Right lobe of liver (tissue), 6 donors: Measurements from ENCODE around the gene MKKS. TPM values are rescaled to one million over a fixed set of nuclear protein-coding genes. Genes with fewer than 3 reads are reported as not detected.

Source experiments
- ATAC-seq, 4 donors: fragments of 200-7000 bp; cut with Tn5 transposase; one replicate each; pipeline ENCODE4 v1.9.1; 2020; ENCODE audit warnings: mild to moderate bottlenecking in 4 of 4, moderate library complexity in 4 of 4
- DNase-seq, 3 donors: peaks; one replicate each; pipeline ENCODE4 v3.0.0-alpha.2; 2020
- H3K27ac ChIP-seq, 3 donors: fragments of 200-600 bp; one replicate each; pipeline ENCODE4 v1.8.0; 2022
- H3K27me3 ChIP-seq, 2 donors: fragments of 200-600 bp; one replicate each; pipeline ENCODE4 v1.8.0; 2022
- H3K36me3 ChIP-seq, 4 donors: fragments of 200-600 bp; sonication (generic) in 1 of 4; one replicate each; pipeline versions ENCODE4 v1.5.1 to v1.8.0; 2017 to 2022; ENCODE audit warnings: control low read depth in 1 of 4
- H3K4me1 ChIP-seq, 4 donors: fragments of 200-600 bp; sonication (generic) in 1 of 4; one replicate each; pipeline versions ENCODE4 v1.5.1 to v1.8.0; 2017 to 2022; ENCODE audit warnings: control low read depth in 1 of 4
- H3K4me3 ChIP-seq, 3 donors: fragments of 200-600 bp; one replicate each; pipeline ENCODE4 v1.8.0; 2022
- H3K9me3 ChIP-seq, 4 donors: fragments of 200-600 bp; sonication (generic) in 1 of 4; one replicate each; pipeline versions ENCODE4 v1.5.1 to v1.8.0; 2017 to 2022; ENCODE audit warnings: control low read depth in 1 of 4
- POLR2A ChIP-seq: fragments of 450-650 bp; IDR thresholded peaks from one replicate; pipeline ENCODE4 v1.6.1; 2017; ENCODE audit warnings: antibody characterized with exemption, mild to moderate bottlenecking
- WGBS: methylation state at CpG from one replicate; pipeline ENCODE4 v1.1.6; 2018; ENCODE audit warnings: low coverage, low lambda C conversion rate; ENCODE audit not compliant: insufficient coverage; ENCODE audit errors: missing lambda C conversion rate; 5-methylcytosine and 5-hydroxymethylcytosine counted together
- intact Hi-C, 2 donors: fragments of 100-400 bp; cut with DNase I; formaldehyde crosslinking; loops; one replicate each; pipeline versions ENCODE4 v1.11.2 to v1.14.1; 2022
- total RNA-seq, 6 experiments: library from RNA; depleted of rRNA in 2 of 6; stranded (reverse); fragments of >200 nt in 2 of 6; fragmentation: NEBNext Ultra II Directional in 3 of 6; extraction: Animal tissue kit (Norgen Biotek cat#: 25700) in 3 of 6; gene quantifications; one replicate each; pipeline versions ENCODE4 v1.1.0 to v1.2.4, GENCODE V29; 2016 to 2023
- TF ChIP-seq, protein P1 (sequence below), 4 donors: fragments of 200-600 bp in 3 of 4; fragments of 450-650 bp in 1 of 4; IDR thresholded peaks; one replicate each; pipeline versions ENCODE4 v1.5.1 to v1.8.0; 2016 to 2022; ENCODE audit warnings: antibody characterized with exemption in 4 of 4, mild to moderate bottlenecking in 2 of 4
- donor health status: DM: no; HTN: yes; CAD: no.
- donor health status: DM: no; HTN: no; CAD: no.
- donor health status: DM: no; HTN: no; CAD: no.
- donor health status: DM: no; HTN: yes; CAD: no.
- donor health status: DM: no; HTN: yes; CAD: no.

Gene MKKS
- total RNA-seq, 6 experiments from 2014 or later, result 11.4 to 17.6 (median 12.1) TPM

DNA sequence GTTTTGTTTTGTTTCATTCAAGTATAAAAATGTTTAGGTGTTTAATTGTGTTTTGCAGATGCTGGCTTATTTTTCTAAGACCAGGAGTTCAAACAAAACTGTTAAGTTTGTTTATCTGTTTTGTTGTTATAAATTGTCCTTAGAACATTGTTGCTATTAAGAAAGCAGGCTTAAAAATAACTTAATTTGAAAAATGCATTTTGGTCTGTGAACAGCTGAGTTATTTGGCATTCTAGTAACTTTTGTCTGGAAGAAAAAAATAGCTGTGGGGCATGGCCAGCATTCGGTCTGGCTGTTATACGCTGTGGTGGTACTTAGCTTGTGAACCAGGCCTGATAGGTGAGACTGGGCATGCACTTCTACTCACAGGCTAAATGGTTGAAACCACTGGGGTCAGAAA, 38.8 kb upstream of the MKKS start:
- no peaks in the 10 kb centered on the region for H3K9me3 ChIP-seq
- DNase-seq (no peak), ATAC-seq (no peak)
- TF ChIP-seq POLR2A, result no peak
- TF ChIP-seq, protein P1, sequence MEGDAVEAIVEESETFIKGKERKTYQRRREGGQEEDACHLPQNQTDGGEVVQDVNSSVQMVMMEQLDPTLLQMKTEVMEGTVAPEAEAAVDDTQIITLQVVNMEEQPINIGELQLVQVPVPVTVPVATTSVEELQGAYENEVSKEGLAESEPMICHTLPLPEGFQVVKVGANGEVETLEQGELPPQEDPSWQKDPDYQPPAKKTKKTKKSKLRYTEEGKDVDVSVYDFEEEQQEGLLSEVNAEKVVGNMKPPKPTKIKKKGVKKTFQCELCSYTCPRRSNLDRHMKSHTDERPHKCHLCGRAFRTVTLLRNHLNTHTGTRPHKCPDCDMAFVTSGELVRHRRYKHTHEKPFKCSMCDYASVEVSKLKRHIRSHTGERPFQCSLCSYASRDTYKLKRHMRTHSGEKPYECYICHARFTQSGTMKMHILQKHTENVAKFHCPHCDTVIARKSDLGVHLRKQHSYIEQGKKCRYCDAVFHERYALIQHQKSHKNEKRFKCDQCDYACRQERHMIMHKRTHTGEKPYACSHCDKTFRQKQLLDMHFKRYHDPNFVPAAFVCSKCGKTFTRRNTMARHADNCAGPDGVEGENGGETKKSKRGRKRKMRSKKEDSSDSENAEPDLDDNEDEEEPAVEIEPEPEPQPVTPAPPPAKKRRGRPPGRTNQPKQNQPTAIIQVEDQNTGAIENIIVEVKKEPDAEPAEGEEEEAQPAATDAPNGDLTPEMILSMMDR (IDR thresholded peaks at IDR 0.05), result no peak
- H3K36me3 ChIP-seq, result no peaks in the 10 kb centered on the region
- H3K27me3 ChIP-seq, result no peaks in the 10 kb centered on the region
- 92% methylated on average over 2 of the region's 2 CpGs for WGBS
- intact Hi-C loops, result no loop called here
- H3K4me3 ChIP-seq, result no peak overlapping the region
- no peak overlapping the region for H3K27ac ChIP-seq
- H3K4me1 ChIP-seq, result no peaks in the 10 kb centered on the region

DNA sequence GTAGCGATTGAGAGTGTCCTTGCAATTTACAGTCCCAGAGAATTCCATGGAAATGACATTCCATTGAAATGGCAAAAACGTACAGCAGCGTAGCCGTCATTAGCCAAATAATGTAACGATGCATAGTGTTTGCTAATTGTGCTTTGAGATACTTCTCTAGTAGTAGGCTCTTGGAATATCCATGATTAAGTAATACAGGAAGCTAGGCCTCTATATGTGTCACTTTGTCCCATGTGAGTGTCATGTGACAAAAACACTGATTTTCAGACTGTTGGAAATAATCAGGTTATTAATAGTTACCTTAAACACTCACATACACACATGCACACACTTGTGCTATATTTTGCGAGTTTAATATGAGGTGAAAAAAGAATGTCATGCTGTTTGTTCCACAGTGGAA, 36.3 kb upstream of the MKKS start:
- Histone ChIP-seq H3K36me3 (no peaks in the 10 kb centered on the region), H3K4me3 (no peak overlapping the region), H3K27me3 (no peaks in the 10 kb centered on the region), H3K27ac (no peak overlapping the region), H3K4me1 (no peaks in the 10 kb centered on the region), H3K9me3 (no peaks in the 10 kb centered on the region)
- DNase-seq (no peak), ATAC-seq (peak in 1 of 4 donors; percentile 19)
- WGBS, result 86% methylated on average over 5 of the region's 6 CpGs
- TF ChIP-seq, protein P1 (IDR thresholded peaks at IDR 0.05), result no peak
- TF ChIP-seq POLR2A, result no peak
- intact Hi-C loops, result no loop called here

DNA sequence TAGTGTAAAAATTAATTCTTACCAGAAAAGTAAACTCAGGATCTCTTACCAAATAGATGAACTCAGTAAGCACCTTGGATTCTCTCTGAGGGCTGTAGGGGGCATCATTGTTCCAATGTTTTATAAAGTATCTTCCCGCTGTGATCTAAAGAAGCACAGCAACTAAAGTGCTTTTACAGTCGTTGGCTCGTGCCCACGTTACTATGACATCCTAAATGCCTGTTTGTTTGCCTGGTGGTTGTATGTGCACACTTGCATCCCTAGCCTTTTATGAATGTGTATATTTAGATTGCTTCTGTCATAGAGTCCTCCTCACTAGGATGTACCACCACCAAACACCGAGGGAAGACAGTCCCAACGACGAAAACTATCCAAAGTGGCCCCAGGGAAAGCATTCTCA, 35.6 kb upstream of the MKKS start:
- Histone ChIP-seq H3K27ac (no peak overlapping the region), H3K4me1 (no peaks in the 10 kb centered on the region), H3K9me3 (no peaks in the 10 kb centered on the region), H3K36me3 (no peaks in the 10 kb centered on the region), H3K4me3 (no peak overlapping the region), H3K27me3 (no peaks in the 10 kb centered on the region)
- DNase-seq, result no peak
- intact Hi-C loops, result no loop called here
- ATAC-seq, result peak; percentile 55 to 74 (median 68)
- TF ChIP-seq POLR2A, result no peak
- TF ChIP-seq, protein P1 (IDR thresholded peaks at IDR 0.05), result peak; percentile 40 to 55 (median 46)
- whole genome bisulfite sequencing, result 52% methylated on average over 7 of the region's 7 CpGs

DNA sequence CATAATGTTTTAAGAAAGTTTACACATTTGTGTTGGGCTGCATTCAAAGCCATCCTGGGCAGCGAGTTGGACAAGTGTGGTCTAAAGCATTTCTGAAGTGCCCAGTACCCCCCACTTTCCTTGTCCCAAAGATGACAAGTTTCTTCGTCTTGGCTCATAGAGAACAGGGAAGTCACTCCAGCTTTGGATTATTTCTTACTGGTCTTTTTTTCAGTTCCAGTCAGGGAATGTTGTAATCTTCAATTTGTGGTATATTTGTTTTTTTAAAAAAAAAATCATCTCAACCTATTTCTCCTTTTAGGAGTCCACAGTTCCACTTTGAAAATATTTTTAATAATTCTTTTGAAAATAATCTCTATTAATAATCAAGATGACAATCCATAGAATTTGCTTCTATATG, 35.0 kb upstream of the MKKS start:
- Histone ChIP-seq H3K36me3 (no peaks in the 10 kb centered on the region), H3K4me3 (no peak overlapping the region), H3K9me3 (no peaks in the 10 kb centered on the region), H3K4me1 (no peaks in the 10 kb centered on the region), H3K27me3 (no peaks in the 10 kb centered on the region), H3K27ac (no peak overlapping the region)
- DNase-seq (no peak), ATAC-seq (no peak)
- intact Hi-C loops, result no loop called here
- TF ChIP-seq, protein P1 (IDR thresholded peaks at IDR 0.05), result no peak
- TF ChIP-seq POLR2A, result no peak
- 66% methylated on average over 2 of the region's 2 CpGs for WGBS

DNA sequence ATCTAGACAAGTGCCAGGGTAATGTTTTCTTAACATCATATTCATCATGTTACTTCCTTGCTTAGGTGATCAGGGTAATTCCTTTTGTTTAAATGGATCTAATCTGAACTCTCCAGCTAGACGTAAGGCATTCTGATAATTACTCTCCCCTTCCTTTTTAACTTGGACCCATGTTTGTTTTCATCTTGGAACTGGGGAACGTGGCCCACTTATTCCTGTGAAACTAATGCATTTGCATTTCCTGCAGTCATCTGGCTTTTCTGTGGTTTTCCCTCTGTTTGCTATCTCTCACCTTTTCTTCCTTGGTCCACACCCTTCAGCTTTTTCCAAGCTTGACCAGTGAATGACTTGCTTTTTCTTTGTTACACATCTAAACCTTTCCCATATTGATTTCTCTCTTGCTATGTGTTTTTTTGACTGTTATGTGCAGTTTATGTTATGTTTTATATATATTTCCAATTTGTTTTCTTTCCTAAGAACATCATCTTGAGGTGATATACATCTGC, 34.4 kb upstream of the MKKS start:
- TF ChIP-seq, protein P1 (IDR thresholded peaks at IDR 0.05), result no peak
- TF ChIP-seq POLR2A, result no peak
- Histone ChIP-seq H3K27me3 (no peaks in the 10 kb centered on the region), H3K9me3 (no peaks in the 10 kb centered on the region), H3K36me3 (no peaks in the 10 kb centered on the region), H3K27ac (no peak overlapping the region), H3K4me3 (no peak overlapping the region), H3K4me1 (no peaks in the 10 kb centered on the region)
- DNase-seq (no peak), ATAC-seq (no peak)
- whole genome bisulfite sequencing, result 69% methylated on average over 2 of the region's 2 CpGs
- intact Hi-C loops, result no loop called here
